ENCODE measurements around the gene MRO. TPM values are rescaled to one million over a fixed set of nuclear protein-coding genes. Genes with fewer than 3 reads are reported as not detected.
"Not testable (repeated sequence)": the region's sequence is repeated elsewhere in the genome, so short reads cannot be mapped to it uniquely, and the experiment has no call there.

The MRO gene
- total RNA-seq, 6 experiments from 2014 or later = not detected

DNA sequence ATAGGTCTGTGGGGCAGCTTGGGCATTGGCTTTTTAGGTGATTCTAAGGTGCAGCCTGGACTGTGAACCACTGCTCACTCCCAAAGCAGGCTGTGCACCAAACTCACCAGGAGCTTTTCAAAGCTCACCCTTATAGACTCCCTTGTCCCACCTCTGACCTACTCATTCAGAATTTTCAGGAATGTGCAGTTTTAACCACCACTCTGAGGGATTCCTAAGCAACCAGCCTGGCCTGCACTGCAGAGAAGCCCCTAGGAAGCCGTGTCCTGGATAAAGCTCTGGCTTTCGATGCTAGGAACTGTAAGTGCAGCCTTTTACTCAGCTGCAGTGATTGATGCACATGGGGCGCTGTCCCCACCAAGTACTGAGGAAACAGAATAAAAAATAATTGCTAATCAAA, 33.0 kb downstream of the MRO start:
- TF ChIP-seq, protein P1, sequence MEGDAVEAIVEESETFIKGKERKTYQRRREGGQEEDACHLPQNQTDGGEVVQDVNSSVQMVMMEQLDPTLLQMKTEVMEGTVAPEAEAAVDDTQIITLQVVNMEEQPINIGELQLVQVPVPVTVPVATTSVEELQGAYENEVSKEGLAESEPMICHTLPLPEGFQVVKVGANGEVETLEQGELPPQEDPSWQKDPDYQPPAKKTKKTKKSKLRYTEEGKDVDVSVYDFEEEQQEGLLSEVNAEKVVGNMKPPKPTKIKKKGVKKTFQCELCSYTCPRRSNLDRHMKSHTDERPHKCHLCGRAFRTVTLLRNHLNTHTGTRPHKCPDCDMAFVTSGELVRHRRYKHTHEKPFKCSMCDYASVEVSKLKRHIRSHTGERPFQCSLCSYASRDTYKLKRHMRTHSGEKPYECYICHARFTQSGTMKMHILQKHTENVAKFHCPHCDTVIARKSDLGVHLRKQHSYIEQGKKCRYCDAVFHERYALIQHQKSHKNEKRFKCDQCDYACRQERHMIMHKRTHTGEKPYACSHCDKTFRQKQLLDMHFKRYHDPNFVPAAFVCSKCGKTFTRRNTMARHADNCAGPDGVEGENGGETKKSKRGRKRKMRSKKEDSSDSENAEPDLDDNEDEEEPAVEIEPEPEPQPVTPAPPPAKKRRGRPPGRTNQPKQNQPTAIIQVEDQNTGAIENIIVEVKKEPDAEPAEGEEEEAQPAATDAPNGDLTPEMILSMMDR (IDR thresholded peaks at IDR 0.05) = no peak
- no peaks in the 10 kb centered on the region for H3K36me3 Mint-ChIP-seq (ENCODE audit: low read depth)
- H3K27me3 Mint-ChIP-seq (ENCODE audit: insufficient read depth) = no peaks in the 10 kb centered on the region; the same call in 1 of the 2 replicates
- no peak for DNase-seq
- no peak overlapping the region for H3K4me3 Mint-ChIP-seq
- H3K4me1 Mint-ChIP-seq (ENCODE audit: low read depth) = no peaks in the 10 kb centered on the region
- H3K27ac Mint-ChIP-seq = no peak overlapping the region
- H3K9me3 Mint-ChIP-seq = no peaks in the 10 kb centered on the region

DNA sequence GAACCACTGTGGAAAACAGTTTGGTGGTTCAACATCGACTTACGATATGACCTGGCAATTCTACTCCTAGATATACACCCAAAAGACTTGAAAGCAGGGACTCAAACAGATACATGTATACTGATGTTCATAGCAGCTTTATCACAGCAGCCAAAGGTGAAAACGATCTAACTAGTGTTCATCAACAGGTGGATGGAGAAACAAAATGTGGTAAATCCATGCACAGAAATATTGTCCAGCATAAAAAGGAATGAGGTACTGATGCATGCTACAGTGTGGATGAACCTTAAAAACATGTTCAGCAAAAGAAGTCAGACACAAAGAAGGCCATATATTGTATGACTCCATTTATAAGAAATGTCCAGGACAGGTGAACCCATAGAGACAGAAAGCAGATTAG, 36.3 kb downstream of the MRO start:
- no peak overlapping the region for H3K4me3 Mint-ChIP-seq
- DNase-seq = no peak
- peaks cover 2% of the 10 kb centered on the region for H3K27me3 Mint-ChIP-seq (ENCODE audit: insufficient read depth)
- no peaks in the 10 kb centered on the region for H3K4me1 Mint-ChIP-seq (ENCODE audit: low read depth)
- TF ChIP-seq, protein P1 (IDR thresholded peaks at IDR 0.05) = no peak
- H3K36me3 Mint-ChIP-seq (ENCODE audit: low read depth) = no peaks in the 10 kb centered on the region
- H3K27ac Mint-ChIP-seq = no peak overlapping the region
- no peaks in the 10 kb centered on the region for H3K9me3 Mint-ChIP-seq

DNA sequence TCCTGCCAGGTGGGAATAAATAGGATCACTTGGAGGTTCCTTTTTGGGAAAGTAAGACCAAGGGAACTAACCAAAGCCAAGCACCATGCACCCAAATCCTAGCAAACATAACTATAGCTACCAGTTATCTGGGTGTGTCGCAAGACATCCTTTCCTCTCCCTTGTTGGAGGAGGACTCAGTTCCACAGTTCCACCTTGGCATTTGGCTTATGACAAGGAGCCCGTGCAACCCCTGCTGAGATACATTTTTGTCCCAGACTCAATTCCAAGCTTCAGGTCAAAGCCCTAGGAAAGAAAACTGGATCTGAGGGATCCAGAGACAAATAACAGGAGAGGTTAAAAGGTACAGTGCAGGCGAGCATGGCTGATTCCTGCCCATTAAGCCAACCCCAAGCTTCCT, 40.8 kb downstream of the MRO start:
- not testable (repeated sequence) for H3K27ac Mint-ChIP-seq; DNase-seq; H3K4me3 Mint-ChIP-seq; H3K36me3 Mint-ChIP-seq (ENCODE audit: low read depth); H3K4me1 Mint-ChIP-seq (ENCODE audit: low read depth); H3K9me3 Mint-ChIP-seq; H3K27me3 Mint-ChIP-seq (ENCODE audit: insufficient read depth)

DNA sequence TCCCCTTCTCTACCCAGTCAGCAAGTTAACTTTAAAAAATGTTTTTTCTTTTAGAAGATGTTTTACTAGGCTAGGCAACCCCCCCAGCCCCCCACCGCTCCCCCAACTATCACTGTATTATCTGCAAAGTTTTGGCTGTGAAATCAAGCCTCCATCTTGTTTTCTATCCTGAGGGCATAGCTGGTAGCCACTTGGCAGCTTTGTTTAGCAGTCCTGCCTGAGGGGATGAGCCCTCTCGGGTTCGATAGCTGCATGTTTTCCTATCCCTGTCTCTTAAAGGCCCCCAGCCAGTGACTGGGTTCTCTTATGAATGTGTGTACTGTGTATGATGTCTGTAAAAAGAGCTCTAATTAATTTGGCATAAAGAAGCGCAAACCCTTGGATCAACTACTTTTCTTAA, 43.4 kb downstream of the MRO start:
- H3K9me3 Mint-ChIP-seq = no peaks in the 10 kb centered on the region
- H3K27me3 Mint-ChIP-seq (ENCODE audit: insufficient read depth) = peaks cover 4% of the 10 kb centered on the region
- H3K4me3 Mint-ChIP-seq = no peak overlapping the region
- no peaks in the 10 kb centered on the region for H3K36me3 Mint-ChIP-seq (ENCODE audit: low read depth)
- H3K27ac Mint-ChIP-seq = no peak overlapping the region
- no peak for DNase-seq
- TF ChIP-seq, protein P1 (IDR thresholded peaks at IDR 0.05) = no peak
- no peaks in the 10 kb centered on the region for H3K4me1 Mint-ChIP-seq (ENCODE audit: low read depth)

DNA sequence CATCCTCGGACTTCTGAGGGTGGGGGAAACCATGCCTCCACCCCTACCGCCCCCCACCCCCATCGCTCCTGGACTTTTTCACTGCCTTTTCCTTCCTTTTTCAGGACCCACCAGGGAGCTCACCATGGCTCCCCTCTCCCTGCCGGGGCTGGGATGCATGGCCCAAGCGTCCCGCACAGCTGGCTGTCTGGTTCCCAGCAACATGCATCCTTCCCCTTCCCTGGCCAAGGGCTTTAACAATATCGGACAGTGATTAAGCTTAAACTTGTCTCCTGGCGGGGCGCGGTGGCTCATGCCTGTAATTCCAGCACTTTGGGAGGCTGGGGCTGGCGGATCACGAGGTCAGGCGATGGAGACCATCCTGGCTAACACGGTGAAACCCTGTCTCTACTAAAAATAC, 44.1 kb downstream of the MRO start:
- Mint-ChIP-seq H3K27me3 (ENCODE audit: insufficient read depth) (peaks cover 6% of the 10 kb centered on the region), H3K9me3 (no peaks in the 10 kb centered on the region), H3K36me3 (ENCODE audit: low read depth) (no peaks in the 10 kb centered on the region), H3K27ac (no peak overlapping the region), H3K4me1 (ENCODE audit: low read depth) (no peaks in the 10 kb centered on the region), H3K4me3 (no peak overlapping the region)
- DNase-seq = no peak
- TF ChIP-seq, protein P1 (IDR thresholded peaks at IDR 0.05) = no peak

DNA sequence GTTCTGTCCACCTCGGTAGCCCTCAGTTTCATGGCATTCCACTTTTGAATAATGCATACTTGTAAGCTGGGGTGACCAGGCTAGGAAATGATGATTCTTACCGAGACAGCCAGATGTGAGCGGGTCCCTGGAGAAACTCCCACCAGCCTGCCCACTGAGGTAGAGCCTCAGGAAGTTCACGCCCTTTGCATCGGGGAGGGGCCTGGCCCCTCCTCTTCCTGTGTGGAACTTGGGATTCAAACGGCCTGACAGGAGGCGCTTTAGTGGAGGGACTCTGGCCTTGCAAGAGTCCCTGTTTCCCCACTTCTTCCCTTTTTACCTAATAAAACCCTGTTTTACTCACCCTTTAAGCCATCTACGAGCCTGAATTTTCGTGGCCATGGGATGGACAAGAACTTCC, 44.6 kb downstream of the MRO start:
- H3K27me3 Mint-ChIP-seq (ENCODE audit: insufficient read depth) = peaks cover 6% of the 10 kb centered on the region
- H3K36me3 Mint-ChIP-seq (ENCODE audit: low read depth) = no peaks in the 10 kb centered on the region
- TF ChIP-seq, protein P1 (IDR thresholded peaks at IDR 0.05) = no peak
- no peak overlapping the region for H3K27ac Mint-ChIP-seq
- no peak for DNase-seq
- no peaks in the 10 kb centered on the region for H3K4me1 Mint-ChIP-seq (ENCODE audit: low read depth)
- H3K4me3 Mint-ChIP-seq = no peak overlapping the region
- no peaks in the 10 kb centered on the region; the same call in 1 of the 2 replicates for H3K9me3 Mint-ChIP-seq
